HT-29 (cell line): ENCODE measurements around the gene SUMF1. TPM values are rescaled to one million over a fixed set of nuclear protein-coding genes. Genes with fewer than 3 reads are reported as not detected.

ENCODE experiments used
- DNase-seq: peaks from one replicate; pipeline ENCODE4 v3.0.0-alpha.2; 2015; ENCODE audit warnings: low spot score
- total RNA-seq: library from RNA; depleted of rRNA; stranded (reverse); fragments of >200 nt; shearing (Covaris generic); gene quantifications from 2 replicates; pipeline ENCODE4 v1.2.3, GENCODE V29; 2014; rRNA removed

Gene SUMF1
- 17.5 and 21.8 TPM in 2 replicates for total RNA-seq

DNA sequence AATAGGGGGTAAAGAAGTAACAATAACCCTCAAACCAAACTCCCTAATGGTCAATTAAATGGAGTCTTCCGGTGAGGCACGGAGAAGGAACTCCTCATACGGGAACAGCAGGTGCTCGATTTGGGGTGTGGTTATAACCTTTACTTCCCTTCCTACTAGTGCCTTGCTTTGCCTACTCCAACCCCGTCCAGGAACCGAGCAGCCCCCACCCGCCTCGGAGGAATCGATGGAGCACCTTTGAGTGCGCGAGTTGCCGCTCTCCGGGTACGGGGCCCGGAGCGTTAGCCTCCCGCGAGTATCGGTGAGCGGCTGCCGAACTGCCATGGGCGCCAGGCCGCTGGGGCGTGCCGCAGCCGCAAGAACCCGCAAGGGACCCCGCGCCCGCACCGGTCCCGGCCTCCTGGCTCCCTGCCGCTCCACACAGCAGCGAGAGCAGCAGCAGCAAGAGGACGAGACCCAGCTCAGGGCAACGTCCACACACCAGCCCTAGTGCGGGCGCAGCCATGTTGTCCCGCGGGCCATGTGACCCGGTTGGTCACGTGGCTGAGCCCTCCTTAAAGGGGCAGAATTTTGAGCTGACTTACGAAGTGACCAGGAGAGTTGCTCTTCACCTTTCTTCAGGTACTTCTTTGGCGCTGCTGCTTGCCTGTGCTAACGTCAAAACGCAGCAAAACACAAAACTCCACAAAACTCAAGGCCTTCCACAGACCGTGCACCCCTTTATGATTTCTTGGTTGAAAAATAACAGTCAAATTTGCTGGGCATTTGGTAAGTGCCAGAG is at the start of gene SUMF1:
TSS of gene SUMF1 (minus strand) at position 529 of the 781 bp plus-strand sequence. CDS start at position 505, 24 bp downstream.
- peak; percentile 66 for DNase-seq

DNA sequence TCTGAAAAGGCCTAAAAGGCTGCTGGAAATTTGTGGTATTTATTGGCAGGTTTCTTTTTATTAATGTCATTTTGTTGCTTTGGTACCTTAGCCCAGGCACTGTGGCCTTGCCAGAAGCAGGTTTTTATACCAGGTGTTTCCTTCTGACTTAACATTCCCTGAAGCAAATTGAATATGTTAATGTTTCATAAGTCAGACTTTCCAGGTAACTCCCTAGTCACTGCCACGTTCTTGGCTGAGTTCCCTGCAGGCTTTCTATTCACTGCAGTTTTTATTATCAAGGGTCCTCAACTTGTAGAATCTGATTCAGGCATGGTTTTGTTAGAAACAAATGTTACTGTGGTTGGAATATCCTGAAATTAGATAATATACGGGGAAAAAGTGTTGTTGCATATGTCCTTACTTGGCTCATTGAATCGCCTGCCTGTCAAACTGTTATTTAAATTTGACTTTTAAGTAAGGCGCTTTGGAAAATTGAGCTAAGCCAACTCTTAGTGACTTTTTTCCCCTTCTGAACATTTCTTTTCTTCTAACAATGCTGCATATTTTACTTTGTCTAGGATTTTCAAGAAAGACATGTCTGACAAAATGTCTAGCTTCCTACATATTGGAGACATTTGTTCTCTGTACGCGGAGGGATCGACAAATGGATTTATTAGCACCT is 49.0 kb upstream of the SUMF1 start:
- DNase-seq: no peak

DNA sequence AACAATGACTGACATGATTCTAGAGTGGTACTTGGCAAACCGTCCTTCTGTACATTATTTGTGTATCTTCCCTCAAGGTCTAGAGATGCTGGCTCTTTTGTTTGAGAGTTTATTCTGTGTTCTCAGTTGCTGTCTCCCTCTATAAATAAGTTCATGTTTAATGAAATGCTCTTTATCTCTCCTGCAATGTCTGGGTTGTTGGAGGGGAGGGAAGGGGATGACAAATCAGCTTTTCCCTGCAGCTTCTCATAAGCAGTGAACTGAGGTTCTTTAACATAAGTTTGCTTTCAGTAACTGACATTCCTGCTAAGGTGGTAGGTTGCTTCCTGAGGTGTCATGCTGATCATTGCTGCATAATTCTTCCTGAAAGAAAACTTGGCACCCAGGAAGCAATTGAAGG is 47.8 kb upstream of the SUMF1 start:
- no peak for DNase-seq

DNA sequence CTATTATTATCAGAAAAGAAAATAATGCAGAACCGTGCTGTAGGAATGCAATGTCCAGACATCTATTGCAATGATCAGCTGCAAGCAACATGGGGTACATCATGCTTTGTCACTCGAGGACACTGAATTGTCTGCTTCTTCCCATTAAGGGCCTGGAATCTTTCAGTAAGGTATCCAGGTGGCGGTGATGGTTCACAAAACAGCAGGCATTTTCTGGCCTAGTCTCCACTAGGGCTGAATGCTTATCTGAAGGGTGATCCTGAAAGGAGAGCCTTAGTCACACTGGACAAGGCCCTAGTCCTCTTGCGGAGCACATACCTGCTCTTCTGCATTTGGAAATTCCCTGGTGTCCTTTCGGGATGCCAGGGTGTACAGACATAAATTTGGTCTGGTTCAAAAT is 47.3 kb upstream of the SUMF1 start:
- no peak for DNase-seq

DNA sequence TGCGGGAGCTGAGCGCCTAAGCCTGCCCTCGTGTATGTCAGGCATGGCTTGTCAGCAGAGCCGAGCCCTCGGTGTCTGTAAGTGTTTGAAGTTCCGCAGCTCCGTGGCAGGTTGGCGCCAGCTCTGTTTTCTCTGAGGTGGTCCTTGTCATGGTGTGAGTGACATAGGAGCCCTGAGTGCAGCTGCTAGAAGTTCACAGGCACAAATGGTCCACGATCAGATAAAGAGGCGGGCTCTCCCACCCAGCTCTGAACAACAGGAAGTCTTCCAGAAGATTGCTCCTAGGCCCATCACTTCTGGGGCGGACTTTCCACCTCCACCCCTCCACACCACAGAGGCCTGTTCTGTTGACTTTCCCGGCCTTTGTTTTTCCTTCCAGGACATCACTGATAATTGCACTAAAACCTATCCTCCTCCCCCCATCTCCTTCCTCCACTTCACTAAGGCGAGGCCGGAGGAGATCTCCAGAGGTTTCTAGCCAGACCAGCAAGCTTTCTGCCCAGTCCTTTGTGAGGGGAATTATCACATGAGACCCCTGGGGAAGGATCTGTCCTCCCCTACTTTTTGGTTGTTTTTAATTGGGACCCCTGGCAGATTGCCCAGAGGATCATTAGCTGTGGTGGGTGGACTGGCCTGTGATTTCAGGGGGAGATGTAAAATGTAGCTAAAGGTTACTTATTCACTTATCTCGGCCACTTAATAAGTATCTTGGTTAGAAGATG is 46.0 kb upstream of the SUMF1 start:
- peak; percentile 1 for DNase-seq

DNA sequence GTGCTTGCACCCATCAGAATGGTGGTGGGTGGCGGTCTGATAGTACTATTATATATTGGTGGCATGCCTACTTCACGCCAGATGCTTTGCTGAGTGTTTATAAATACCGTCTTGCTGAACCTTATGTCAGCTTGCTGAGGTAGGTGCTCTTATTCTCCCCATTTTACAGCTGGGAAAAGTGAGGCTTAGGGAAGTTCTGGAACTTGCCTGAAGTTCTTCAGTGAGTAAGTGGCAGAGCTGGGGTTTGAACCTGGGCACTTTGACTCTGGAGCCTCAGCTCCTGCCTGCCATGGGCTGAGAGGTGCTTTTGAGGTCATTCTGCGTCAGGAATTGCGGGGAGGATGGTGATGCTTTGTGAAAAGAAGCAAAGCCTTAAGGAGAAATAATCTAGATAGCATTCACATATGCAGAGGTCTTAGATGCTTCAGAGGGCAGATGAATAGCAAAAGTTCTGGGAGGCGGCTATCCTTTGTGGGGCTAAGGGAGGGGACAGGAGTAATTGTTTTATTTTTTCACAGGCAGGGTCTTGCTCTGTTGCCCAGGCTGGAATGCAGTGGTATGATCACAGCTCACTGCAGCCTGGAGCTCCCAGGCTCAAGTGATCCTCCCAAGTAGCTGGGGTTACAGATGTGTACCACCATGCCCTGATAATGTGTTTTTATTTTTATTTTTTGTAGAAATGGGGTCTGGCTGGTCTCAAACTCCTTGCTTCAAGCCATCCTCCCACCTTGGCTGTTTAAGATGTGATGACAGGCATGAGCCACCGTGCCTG is 44.6 kb upstream of the SUMF1 start:
- DNase-seq: no peak

DNA sequence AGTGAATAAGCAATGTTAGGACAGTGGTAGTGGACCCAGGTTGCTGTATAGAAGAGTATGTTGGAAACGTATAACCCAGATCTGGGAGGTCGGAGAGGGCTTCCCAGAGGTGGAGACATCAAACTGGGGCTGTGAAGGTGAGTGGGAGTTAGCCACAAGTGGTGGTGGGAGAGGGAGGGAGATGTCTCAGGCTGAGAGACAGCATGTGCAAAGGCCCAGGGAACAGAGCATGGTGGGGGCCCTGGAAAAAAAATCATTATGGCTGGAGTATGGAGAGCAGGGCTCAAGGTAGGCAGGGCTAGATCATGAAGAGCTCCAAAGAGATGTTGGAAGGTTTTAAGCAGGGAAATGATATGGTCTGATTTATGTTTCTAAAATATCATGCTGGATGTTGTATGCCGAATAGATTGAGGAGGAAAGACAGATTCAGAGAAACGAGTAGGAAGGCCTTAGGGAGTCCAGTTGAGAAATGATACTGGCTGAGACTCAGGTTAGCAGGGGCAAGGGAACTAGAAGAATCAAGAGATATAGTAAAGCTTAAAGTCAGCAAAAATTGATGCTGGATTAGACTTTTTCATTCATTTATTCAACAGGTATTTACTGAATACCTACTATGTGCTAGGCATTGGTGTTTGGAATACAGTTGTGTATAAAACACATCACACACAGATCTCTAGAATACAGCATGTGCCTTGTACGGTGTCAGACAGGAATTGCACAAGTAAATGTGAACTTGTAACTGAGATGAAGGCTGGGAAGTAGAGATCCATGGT is 43.1 kb upstream of the SUMF1 start:
- DNase-seq: no peak

DNA sequence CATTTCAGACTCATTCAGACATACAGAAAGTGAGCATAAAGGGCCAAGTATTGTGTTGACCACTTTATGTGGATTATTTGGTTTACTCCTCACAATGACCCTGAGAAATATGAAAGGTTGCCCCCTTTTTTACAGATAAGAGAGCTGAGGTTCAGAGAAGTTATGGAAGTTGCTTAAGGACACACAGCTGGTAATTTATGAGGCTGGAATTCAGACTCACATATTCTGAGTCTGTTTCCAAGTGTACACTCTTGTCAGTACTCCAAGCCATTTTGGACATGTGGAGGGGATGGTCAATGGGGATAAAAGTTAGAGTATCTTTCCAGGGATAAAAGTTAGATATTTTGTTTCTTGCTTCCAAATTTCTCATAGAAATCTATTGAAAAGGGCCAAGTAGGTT is 42.0 kb upstream of the SUMF1 start:
- DNase-seq: no peak

DNA sequence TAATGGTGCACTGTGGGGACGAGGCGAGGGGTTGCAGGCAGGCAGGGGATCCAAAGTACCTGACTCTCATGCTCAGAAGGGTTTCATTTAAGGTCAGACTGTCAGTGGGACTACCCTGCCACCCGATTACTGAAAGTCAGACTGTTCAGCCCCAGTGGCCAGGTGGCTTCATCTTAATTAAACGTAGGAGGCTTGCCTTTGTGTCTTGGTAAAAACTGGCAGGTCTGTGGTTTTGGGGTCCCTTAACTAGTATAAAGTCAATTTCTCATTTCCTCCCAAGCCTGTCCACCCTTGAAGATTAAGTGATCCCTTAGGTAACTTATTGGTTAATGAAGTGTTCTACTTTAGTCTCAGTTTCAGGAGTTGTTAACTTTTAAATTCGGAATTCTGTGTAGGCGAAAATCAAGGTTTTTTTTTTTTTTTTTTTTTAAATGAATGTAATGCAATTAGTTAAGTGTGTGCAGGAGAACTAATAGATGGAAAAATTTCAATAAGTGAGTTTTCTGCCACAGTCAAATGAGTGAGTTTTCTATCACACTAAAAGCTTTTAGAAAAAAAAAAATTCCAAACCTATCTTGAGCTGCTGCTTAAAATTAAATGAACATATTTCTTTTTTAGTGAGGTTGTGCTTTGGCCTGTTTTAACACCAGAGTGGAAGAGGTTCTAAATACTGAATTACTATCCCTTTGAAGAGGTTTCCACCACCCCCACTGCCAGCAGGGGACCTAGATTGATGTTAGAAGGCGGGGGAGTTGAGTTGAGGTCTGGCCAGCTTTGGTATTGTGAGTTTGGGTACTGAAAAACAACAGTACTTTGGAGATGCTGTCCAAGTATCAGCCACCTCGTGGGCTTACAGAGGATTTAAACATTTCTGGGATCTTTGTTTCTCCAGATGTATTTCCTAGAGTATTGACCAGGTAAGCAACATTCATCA is 41.2 kb upstream of the SUMF1 start:
- DNase-seq: no peak

DNA sequence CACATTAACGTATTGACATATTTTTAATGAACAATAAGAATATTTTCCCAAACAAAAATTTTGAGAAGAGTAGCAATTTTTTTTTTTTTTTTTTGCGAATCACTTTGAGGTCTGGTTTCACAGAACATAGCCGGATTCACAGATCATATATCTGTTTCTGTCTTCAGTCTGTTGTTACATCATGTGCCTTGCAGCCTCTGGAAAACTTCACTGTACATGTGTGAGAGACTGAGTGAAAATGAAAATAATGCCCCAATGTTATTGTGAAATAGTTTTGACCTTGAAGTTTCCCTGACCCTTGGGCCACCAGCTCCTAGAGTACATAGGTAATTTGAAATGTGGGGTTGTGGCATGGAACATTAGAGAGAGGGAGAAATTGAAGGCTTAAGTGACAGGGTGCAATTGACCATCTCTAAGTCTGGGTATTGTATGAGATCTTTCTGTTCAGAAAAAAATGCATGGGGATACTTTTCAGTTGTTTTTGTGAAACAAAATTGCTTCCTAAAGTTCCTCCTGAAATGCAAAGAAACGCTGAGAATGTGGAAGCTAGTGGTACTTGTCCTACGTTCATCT is 40.0 kb upstream of the SUMF1 start:
- no peak for DNase-seq

DNA sequence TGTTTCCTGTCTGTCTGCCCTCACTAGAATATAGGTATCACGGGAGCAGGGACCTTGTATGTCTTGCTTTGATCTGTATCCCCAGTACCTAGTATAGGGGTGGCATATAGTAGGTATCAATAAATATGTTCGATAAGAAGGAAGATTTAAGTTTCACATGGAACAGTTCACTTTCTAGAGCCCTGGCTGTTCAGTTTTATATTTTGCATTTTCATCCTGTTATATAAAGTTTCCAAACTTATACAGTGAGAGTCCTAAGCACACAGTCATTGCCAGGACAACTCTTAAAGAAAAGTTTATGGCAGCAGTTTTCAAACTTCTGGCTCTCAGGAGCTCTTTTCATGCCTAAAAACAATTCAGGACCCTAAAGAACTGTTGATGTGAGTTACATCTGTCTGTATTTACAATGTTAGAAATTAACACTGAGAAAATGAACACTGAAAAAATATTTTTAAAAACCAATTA is 39.5 kb upstream of the SUMF1 start:
- DNase-seq: no peak

DNA sequence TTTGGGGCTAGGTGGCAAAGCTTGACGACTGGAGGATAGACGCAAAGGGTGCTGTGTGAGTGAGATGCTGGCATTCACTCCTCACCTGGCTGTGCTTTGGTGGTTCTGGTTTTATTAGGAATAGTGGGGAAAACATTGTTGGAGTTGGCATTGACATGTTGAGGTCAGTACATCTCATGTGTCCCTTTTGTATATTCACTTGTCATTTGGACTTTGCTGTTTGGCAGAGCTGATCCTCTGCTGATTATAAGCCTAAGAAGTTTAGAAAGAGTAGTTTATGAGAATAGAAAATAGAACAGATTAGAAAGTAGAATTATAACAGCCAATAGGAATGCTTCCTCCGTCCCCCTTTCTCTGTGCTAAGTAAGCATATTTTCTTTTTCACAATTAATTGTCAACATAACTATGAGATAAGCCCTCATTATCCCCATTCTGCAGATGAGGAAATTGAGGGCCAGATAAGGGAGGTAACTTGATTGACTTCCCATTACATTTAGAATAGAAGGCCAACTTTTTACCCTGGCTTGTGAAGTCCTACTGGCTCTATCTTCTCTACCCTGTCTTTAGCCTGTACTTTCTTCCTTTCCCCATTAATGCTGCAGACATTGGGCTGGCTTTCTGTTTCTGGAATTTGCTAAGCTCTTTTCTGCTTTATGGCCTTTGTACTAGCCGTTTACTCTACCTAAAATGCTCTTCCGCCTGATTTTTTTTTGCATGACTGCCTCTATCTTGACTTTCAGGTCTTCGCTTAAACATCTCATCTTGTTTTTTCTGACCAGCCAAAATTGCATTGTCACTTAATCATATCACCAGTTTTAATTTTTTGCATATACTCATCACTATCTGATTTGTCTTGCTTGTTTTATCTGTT is 38.9 kb upstream of the SUMF1 start:
- no peak for DNase-seq

DNA sequence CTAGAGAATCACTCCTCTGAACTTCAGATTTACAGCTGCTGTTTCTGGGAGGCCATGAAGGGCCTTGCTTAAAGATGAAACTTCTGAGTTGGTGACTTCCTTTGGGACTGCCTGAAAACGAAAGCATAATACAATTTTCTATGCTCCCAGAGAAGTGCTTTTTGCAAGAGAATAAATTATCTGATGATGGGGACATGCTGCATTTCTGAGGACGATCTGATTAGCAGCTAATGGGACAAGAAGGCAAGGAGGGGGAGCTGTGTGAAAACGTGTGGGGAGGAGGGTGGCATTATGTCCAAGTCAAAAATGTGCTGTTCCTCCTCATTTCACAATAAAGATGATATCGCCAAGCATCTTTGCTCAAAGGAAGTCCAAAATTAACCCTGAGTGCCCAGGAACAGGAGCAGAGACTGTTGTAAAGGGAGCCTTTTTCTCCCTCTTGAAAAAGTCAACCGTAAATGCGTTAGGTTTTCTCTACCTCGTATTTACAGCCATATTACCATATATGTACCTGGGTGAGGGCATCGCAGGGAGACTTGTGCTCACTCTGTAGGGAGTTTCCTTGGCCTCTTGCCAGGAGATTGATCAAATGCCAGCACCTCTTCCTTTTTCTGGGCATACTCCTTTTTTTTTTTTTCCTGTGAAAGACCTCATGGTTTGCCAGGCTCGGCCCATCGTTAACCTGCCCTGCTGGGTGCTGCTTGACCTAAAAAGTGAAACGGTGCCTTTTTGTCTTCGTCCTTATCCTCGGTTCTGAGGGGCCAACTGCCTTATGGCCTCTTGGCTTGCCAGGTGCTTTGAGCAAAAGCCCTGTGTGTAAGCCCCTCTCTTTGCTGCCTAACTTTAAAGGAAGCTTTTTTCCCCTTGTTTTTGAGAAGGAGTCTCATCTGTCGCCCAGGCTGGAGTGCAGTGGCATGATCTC is 37.5 kb upstream of the SUMF1 start:
- peak; percentile 43 for DNase-seq

DNA sequence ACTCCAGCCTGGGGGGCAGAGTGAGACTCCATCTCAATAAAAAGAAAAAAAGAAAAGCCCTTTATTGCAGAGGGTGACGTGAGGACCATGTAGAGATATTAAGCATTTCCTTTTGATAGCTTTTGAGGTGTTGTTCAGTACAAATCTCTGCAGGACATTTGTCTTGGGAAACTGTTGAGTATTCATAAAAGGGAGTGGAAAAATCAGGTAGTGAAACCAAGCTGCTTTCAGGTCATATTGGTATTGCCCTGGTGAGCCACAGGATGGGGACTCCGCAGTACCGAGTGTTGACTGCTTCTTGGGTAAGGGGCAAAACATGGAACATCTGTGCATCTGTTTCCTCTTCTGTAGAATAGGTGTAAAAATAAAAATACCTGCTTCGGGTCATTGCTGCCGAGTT is 36.0 kb upstream of the SUMF1 start:
- no peak for DNase-seq

DNA sequence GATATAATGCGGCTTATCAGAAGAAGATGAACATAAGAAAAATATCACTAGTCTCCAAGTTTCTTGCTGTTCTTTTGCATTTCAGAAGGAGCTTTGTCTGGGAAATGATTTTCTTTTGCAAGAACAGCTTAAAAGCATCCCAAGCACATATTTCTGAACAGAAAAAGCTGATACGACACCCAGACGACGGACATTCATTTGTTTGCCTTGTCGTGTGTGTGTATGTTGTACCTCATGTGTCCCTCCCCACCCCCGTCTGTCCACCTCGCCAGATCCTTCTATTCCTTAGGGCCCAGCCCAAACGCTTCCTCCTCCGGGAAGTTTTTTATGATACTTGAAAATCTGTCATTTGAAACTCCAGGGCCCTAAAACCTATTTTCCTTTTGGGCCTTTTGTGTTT is 34.9 kb upstream of the SUMF1 start:
- DNase-seq: no peak

DNA sequence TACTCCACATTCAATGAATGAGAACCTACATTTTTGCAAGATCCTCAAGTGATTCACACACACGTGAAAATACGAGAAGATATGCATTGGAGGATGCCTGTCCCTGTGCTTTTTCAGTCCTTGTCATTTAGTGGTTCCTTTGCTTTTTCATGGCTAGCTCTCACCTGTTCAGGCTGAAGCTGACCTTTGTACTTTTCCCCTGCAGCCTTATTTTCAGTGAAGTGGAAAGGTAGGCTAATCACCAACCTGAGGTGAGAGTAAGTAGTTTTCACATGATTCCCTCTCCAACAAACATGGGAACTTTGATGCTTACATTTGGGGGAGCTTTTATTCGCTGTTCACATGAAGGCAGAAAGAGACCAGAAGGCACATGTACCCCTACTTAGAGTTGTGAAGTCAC is 34.4 kb upstream of the SUMF1 start:
- DNase-seq: no peak

DNA sequence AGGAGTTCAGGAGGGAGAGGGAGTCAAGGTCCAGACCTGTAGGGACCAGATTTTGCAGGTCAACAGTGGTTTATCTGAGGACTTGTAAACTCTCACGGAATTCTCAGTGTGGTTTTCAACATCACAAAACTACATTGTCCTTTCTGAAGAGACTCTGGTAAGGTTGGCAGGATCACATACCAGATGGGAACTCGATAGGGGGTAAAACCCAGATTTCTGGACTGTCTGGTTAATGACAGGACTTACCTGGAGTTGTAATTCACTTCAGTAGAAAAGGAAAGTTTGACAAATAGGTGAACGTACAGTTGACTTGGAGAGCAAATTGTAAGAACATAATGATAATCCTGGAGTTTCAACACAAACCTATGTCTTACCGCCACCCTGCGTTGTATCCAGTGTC is 31.4 kb upstream of the SUMF1 start:
- no peak for DNase-seq
